ENCODE measurements around the gene SLC25A48.

SLC25A48 gene

DNA sequence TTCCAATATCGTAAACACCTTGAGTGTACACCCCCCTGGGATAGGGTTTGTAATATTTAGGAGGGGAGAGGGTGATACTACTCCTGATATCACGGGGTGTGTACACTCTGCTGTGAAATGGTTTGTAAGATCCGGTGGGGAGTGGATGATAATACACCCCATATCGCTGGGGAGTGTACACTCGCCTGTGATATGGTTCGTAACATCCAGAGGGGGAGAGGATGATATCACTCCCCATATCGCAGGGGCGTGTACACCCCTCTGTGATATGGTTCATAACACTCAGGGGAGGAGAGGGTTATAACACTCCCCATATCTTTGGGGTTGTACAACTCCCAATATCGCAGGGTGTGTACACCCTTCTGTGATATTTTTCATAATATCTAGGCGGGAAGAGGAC lies 33.8 kb upstream of the SLC25A48 start:
- no peak overlapping the region for H3K27ac ChIP-seq (ENCODE audit: extremely low read depth, low read depth, low read length)

DNA sequence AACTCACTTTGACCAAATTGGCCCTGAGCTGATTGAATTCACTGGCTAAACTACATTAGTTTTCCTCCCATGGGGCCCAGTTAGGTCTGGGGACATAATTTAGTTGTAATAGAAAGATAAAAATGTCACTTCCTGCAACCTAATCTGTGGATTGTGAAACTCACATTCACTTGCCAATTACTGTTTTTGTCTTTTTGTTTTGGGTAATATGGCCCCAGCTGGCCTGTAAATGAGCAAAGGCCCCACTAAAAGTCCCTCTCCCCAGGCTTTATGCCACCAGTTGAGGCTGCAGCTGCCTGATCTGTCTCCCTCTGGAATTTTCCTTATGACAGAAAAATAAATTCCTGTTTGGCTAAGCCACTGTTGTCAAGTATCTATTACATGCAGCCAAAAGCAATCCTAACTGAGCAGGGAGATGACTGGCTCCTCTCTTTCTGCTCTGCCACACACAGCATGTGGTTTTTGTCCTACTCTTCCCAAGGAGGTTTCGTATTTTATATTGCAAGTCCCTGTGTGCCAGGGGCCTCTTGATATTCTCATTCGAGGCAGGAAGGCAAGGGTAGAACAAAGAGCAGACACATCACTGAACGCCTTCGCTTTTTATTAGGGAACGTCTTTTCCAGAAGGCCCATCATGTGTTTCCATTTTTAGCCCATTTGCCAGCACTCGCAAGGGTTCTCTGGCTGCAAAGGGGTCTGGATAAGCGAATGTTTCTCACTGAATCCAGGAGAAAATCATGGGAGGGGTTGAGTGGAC lies 24.1 kb upstream of the SLC25A48 start:
- Histone ChIP-seq H3K4me3 (ENCODE audit: low read depth, low read length) (no peak overlapping the region), H3K27ac (ENCODE audit: extremely low read depth, low read depth, low read length) (no peak overlapping the region), H3K36me3 (ENCODE audit: control insufficient read depth in 2 of 2, insufficient read depth in 1 of 2, low read length in 2 of 2) (no peaks in the 10 kb centered on the region), H3K4me1 (ENCODE audit: control insufficient read depth, insufficient read depth, low read length) (no peaks in the 10 kb centered on the region), H3K9me3 (ENCODE audit: control insufficient read depth, insufficient read depth, low read depth, low read length) (no peaks in the 10 kb centered on the region)
- TF ChIP-seq ZNF19 (tag by site-specific recombination; IDR thresholded peaks at IDR 0.05; ENCODE audit: low read depth) (no peak), ZNF658 (tag by site-specific recombination; IDR thresholded peaks at IDR 0.05) (no peak), KLF9 (tag by site-specific recombination; IDR thresholded peaks at IDR 0.05; ENCODE audit: low read depth) (no peak), ZNF600 (tag by site-specific recombination; IDR thresholded peaks at IDR 0.05) (no peak), FEZF1 (tag by site-specific recombination; IDR thresholded peaks at IDR 0.05) (peak; percentile 58)
- TF ChIP-seq, protein P1, sequence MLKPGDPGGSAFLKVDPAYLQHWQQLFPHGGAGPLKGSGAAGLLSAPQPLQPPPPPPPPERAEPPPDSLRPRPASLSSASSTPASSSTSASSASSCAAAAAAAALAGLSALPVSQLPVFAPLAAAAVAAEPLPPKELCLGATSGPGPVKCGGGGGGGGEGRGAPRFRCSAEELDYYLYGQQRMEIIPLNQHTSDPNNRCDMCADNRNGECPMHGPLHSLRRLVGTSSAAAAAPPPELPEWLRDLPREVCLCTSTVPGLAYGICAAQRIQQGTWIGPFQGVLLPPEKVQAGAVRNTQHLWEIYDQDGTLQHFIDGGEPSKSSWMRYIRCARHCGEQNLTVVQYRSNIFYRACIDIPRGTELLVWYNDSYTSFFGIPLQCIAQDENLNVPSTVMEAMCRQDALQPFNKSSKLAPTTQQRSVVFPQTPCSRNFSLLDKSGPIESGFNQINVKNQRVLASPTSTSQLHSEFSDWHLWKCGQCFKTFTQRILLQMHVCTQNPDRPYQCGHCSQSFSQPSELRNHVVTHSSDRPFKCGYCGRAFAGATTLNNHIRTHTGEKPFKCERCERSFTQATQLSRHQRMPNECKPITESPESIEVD (tag by site-specific recombination; IDR thresholded peaks at IDR 0.05), result 0 out of 2 replicates have a peak, but pooled peaks have one; percentile 28
- ChIA-PET CTCF (interaction anchor here (1.2 kb wide), 1 partner anchor 20 kb away, joined by 6 read pairs; no protein-coding TSS in a partner anchor), POLR2A (no interaction called here)

More for the DNA sequence above, 33.8 kb upstream of the SLC25A48 start:
- POLR2A ChIA-PET, result no interaction called here
- no peak overlapping the region for H3K4me3 ChIP-seq (ENCODE audit: low read depth, low read length)
- H3K36me3 ChIP-seq (ENCODE audit: control insufficient read depth in 2 of 2, insufficient read depth in 1 of 2, low read length in 2 of 2), result no peaks in the 10 kb centered on the region
- H3K4me1 ChIP-seq (ENCODE audit: control insufficient read depth, insufficient read depth, low read length), result no peaks in the 10 kb centered on the region
- TF ChIP-seq, protein P2, sequence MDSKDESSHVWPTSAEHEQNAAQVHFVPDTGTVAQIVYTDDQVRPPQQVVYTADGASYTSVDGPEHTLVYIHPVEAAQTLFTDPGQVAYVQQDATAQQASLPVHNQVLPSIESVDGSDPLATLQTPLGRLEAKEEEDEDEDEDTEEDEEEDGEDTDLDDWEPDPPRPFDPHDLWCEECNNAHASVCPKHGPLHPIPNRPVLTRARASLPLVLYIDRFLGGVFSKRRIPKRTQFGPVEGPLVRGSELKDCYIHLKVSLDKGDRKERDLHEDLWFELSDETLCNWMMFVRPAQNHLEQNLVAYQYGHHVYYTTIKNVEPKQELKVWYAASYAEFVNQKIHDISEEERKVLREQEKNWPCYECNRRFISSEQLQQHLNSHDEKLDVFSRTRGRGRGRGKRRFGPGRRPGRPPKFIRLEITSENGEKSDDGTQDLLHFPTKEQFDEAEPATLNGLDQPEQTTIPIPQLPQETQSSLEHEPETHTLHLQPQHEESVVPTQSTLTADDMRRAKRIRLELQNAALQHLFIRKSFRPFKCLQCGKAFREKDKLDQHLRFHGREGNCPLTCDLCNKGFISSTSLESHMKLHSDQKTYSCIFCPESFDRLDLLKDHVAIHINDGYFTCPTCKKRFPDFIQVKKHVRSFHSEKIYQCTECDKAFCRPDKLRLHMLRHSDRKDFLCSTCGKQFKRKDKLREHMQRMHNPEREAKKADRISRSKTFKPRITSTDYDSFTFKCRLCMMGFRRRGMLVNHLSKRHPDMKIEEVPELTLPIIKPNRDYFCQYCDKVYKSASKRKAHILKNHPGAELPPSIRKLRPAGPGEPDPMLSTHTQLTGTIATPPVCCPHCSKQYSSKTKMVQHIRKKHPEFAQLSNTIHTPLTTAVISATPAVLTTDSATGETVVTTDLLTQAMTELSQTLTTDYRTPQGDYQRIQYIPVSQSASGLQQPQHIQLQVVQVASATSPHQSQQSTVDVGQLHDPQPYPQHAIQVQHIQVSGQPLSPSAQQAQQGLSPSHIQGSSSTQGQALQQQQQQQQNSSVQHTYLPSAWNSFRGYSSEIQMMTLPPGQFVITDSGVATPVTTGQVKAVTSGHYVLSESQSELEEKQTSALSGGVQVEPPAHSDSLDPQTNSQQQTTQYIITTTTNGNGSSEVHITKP (tag by site-specific recombination; IDR thresholded peaks at IDR 0.05), result peak; percentile 63
- TF ChIP-seq ZNF214 (tag by site-specific recombination; IDR thresholded peaks at IDR 0.05; ENCODE audit: borderline replicate concordance) (no peak), KLF10 (tag by site-specific recombination; IDR thresholded peaks at IDR 0.05) (no peak), ZNF830 (tag by site-specific recombination; IDR thresholded peaks at IDR 0.05; ENCODE audit: low read depth) (no peak)
- TF ChIP-seq, protein P3, sequence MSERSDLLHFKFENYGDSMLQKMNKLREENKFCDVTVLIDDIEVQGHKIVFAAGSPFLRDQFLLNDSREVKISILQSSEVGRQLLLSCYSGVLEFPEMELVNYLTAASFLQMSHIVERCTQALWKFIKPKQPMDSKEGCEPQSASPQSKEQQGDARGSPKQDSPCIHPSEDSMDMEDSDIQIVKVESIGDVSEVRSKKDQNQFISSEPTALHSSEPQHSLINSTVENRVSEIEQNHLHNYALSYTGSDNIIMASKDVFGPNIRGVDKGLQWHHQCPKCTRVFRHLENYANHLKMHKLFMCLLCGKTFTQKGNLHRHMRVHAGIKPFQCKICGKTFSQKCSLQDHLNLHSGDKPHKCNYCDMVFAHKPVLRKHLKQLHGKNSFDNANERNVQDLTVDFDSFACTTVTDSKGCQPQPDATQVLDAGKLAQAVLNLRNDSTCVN (tag by site-specific recombination; optimal IDR thresholded peaks at IDR 0.05), result no peak
- no peaks in the 10 kb centered on the region for H3K9me3 ChIP-seq (ENCODE audit: control insufficient read depth, insufficient read depth, low read depth, low read length)
- CTCF ChIA-PET, result no interaction called here

DNA sequence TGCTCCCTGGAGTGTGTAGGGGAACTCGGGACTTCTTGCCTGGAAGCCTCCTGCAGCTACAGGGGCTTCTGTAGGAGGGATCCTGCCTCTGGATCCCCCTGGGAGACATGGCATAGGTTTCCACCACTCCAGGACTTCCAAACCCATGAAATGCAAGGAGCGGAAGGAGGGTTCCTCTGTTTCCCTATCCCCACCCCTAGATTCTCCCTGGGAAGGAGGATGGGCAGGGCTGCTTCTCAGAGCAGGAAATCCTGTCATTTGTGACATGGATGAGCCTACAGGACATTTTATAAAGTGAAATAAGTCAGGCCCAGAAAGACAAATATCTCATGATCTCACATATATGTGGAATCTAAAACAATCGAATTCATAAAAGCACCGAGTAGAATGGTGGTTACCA lies 23.5 kb upstream of the SLC25A48 start:
- Histone ChIP-seq H3K36me3 (ENCODE audit: control insufficient read depth in 2 of 2, insufficient read depth in 1 of 2, low read length in 2 of 2) (no peaks in the 10 kb centered on the region), H3K4me1 (ENCODE audit: control insufficient read depth, insufficient read depth, low read length) (no peaks in the 10 kb centered on the region), H3K27ac (ENCODE audit: extremely low read depth, low read depth, low read length) (no peak overlapping the region), H3K4me3 (ENCODE audit: low read depth, low read length) (no peak overlapping the region), H3K9me3 (ENCODE audit: control insufficient read depth, insufficient read depth, low read depth, low read length) (no peaks in the 10 kb centered on the region)
- TF ChIP-seq ZNF585B (tag by site-specific recombination; IDR thresholded peaks at IDR 0.05), result no peak
- TF ChIP-seq, protein P4, sequence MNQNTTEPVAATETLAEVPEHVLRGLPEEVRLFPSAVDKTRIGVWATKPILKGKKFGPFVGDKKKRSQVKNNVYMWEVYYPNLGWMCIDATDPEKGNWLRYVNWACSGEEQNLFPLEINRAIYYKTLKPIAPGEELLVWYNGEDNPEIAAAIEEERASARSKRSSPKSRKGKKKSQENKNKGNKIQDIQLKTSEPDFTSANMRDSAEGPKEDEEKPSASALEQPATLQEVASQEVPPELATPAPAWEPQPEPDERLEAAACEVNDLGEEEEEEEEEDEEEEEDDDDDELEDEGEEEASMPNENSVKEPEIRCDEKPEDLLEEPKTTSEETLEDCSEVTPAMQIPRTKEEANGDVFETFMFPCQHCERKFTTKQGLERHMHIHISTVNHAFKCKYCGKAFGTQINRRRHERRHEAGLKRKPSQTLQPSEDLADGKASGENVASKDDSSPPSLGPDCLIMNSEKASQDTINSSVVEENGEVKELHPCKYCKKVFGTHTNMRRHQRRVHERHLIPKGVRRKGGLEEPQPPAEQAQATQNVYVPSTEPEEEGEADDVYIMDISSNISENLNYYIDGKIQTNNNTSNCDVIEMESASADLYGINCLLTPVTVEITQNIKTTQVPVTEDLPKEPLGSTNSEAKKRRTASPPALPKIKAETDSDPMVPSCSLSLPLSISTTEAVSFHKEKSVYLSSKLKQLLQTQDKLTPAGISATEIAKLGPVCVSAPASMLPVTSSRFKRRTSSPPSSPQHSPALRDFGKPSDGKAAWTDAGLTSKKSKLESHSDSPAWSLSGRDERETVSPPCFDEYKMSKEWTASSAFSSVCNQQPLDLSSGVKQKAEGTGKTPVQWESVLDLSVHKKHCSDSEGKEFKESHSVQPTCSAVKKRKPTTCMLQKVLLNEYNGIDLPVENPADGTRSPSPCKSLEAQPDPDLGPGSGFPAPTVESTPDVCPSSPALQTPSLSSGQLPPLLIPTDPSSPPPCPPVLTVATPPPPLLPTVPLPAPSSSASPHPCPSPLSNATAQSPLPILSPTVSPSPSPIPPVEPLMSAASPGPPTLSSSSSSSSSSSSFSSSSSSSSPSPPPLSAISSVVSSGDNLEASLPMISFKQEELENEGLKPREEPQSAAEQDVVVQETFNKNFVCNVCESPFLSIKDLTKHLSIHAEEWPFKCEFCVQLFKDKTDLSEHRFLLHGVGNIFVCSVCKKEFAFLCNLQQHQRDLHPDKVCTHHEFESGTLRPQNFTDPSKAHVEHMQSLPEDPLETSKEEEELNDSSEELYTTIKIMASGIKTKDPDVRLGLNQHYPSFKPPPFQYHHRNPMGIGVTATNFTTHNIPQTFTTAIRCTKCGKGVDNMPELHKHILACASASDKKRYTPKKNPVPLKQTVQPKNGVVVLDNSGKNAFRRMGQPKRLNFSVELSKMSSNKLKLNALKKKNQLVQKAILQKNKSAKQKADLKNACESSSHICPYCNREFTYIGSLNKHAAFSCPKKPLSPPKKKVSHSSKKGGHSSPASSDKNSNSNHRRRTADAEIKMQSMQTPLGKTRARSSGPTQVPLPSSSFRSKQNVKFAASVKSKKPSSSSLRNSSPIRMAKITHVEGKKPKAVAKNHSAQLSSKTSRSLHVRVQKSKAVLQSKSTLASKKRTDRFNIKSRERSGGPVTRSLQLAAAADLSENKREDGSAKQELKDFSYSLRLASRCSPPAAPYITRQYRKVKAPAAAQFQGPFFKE (tag by site-specific recombination; IDR thresholded peaks at IDR 0.05; ENCODE audit: borderline replicate concordance), result no peak
- CTCF ChIA-PET, result no interaction called here
- POLR2A ChIA-PET, result no interaction called here

Measured in HEK293 (cell line).